GM19324 (cell line): ENCODE data around the gene AMZ1.

Source experiments
- ATAC-seq: cut with Tn5 transposase; IDR thresholded peaks from one replicate; pipeline ENCODE4 v1.9.1; 2021; ENCODE audit warnings: mild to moderate bottlenecking, moderate library complexity; ENCODE audit not compliant: unreplicated experiment, low FRiP score

Gene AMZ1

GRCh38 chr7:2651336-2651735 is 36.7 kb upstream of the AMZ1 start:
- no peak for ATAC-seq

- no peak for ATAC-seq
Measured at GRCh38 chr7:2651847-2652735, 35.9 kb upstream of the AMZ1 start.

DNA sequence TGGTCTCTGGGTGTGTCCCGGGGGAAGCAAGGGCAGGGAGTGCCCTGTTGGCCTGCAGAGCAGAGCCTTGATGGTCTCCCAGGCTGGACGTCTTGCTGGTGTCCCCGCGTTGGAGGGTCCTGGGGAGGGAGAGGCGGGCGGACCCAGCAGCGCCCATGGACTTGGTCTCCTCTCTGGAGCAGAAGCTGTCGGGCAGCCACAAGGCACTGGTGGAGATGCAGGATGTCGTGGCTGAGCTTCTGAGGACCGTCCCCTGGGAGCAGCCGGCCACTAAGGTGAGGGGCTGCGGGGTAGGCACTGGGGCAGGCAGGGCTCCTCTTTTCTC is 35.3 kb upstream of the AMZ1 start:
- no peak for ATAC-seq

GRCh38 chr7:2654059-2654458 is 33.9 kb upstream of the AMZ1 start:
- no peak for ATAC-seq

DNA sequence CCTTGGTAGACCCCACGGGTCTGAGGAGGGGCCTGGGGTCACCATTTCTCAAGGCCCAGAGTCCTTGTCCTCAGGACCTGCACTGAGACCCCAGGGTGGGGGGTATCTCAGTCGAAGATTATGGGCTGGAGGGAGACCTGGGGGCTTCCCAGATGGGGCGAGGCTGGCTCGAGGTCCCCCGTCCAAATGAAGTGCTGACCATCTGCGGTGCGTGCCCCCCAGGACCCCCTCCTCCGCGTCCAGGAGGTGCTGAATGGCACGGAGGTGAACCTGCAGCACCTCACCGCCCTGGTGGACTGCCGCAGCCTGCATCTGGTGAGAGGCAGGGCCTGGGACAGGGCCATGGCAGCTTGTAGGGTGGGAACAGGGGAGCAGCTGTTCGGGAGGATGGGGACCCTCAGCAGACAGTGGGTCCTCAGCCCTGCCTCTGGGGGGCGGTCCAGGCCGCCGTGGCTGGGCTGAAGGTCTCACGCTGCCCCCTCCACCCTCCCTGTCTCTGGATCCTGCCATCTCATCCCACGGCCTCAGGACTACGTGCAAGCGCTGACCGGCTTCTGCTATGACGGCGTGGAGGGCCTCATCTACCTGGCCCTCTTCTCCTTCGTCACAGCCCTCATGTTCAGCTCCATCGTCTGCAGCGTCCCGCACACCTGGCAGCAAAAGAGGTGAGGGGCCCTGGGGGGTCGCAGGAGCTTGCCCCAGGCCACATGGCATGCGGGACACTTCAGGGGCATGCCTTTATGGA is 32.0 kb upstream of the AMZ1 start:
- ATAC-seq: no peak

GRCh38 chr7:2657208-2657607 is 30.8 kb upstream of the AMZ1 start:
- no peak for ATAC-seq

DNA sequence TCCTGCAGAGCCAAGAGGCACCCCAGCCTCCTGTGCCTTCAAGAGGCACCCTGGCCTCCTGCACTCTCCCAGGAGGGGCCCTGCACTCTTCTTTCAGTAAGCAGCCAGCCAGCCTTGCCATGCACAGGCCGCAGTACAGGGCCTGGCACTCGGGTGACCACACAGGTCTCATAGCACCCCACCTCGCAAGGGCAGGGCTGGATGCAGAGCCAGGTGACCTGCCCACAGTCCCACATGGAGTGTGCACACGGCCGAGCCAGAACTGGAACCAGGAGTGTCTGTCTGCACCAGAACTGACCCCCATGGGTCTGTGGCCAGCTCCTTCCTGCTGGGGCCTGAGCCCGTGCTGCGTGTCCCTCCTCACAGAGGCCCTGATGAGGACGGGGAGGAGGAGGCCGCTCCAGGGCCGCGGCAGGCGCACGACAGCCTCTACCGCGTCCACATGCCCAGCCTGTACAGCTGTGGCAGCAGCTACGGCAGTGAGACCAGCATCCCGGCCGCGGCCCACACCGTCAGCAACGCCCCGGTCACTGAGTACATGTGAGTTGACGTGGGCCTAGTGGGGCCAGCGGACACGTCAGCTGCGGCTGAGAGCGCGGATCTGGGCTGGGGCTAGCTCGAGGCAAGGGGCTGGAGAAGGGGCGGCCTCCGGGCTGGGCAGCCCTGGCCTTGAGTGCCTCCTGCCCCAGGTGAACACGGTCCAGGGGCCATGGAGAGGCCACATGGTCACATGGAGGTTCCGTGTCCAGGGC is 29.9 kb upstream of the AMZ1 start:
- ATAC-seq: no peak

DNA sequence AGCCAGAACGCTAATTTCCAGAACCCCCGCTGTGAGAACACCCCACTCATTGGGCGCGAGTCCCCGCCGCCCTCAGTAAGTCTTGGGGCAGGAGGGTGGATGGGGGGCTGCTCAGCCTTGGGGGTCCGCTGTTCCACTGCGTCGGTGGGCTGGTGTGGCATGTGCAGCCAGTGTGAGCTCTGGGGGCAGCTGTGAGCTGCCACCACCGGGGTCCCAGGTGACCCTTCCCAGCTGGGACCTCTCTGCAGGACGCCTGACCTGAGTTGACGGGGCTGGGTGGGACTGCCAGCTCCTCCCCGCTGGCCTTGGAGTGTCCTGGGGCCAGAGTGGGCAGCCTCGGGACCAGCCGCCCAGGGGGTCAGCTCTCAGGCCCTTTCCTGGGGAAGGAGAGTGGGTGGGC is 29.1 kb upstream of the AMZ1 start:
- ATAC-seq: no peak

GRCh38 chr7:2659556-2660358 is 28.2 kb upstream of the AMZ1 start:
- no peak for ATAC-seq

- ATAC-seq: no peak
Measured at GRCh38 chr7:2660359-2661095, 27.5 kb upstream of the AMZ1 start.

GRCh38 chr7:2661096-2661449 is 26.9 kb upstream of the AMZ1 start:
- no peak for ATAC-seq

DNA sequence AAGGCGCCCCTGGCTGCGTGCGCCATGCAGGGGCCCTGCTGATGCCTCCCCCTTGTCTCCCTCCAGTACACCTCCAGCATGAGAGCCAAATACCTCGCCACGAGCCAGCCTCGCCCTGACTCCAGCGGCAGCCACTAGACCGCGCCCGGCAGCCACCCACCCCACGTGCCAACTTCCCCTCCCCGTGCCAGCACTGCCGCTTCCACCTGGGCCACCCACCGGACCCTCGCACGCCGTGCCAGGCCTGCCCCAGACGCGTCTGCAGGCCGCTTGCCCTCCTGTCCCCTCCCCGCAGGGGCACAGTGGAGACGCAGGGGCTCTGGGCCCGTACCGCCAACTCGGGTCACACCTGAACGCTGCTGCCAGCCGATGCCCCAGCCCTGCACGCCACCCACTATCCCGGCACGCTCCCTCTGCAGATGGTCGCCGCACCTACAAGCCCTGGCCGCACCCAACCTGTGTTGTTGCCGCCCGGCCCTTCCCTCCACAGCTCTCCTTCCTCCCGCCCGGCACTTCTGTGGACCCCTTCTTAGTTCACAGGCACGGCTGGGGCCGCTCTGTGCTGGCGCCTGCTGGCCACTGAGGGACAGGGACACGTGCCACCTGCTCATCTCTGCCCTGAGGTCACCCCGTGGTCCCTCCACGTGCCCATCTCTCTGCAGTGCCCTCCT is 26.3 kb upstream of the AMZ1 start:
- ATAC-seq: no peak

DNA sequence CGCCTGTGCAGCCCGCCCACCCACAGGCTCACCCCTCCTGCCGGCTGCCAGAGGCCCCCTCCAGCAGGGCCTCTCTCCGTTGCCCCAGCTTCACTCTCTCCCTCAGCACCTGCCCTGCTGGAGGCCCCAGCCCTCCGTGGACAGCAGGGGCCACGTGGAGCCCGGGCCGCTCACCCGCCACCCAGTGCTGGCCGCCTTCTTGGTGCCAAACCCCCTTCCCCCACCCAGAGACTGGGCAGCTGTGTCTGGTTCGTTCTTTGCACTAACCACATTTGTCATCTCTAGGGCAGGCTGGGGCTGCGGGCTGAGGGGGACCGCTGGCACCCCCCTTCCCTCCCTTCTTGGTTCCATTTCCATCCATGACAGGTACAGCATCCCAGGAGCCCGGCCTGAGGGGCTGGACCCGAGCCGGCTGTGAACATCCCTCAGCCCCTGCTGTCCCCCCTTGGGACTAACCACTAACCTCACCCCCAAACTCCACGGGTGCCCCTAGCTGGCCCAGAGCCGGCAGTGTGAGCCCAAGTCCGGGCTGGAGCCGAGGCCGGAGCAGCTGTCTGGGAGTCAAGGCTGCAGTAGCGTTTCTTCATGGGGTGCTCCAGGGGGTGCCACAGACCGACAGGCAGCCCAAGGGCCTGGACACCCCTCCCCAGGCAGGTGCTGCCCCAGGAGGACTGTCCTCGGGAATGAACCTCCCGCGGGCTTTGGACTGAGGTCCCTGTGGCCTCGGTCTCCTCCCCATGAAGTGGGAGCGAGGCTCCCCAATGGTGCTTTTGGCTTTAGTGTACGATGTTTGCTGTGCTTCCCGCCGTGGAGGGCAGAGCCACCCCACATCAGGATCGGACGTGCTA is 25.5 kb upstream of the AMZ1 start:
- ATAC-seq: no peak

DNA sequence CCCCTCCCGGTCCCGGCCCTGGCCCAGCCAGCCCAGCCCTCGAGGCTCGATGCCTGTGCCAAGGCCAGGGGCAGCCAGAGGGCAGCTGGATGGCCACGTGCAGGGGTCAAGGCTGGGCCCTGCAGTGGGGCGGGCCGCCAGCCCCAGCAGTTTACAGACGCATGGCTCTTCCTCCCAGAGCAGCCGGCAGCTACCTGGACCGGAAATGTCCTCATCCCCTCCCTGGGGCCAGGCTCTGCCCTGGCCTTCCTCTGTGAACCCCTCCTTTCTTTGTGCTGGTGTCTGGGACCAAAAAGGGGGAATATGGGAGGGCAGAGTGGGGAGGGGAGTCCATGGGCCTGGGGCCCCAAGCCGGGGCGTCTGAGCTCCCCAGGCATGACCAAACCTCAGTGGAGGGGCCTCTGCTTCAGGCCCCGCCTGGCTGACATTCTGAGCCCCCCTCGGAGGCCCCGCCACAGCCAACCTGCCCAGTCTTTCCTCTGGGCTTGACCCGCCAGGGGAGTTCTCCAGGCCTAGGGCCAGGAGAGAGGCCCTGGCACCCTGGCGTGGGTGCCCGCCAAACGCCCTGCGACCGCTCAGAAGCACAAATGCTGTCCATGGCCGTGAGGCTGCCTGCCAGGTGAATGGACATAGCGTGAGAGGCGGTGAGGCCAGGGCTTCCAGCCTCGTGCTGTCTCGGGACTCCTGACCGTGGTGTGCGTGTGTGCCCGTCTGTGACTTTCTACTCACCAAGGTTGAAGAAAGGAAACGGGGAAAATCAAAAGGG is 24.7 kb upstream of the AMZ1 start:
- ATAC-seq: no peak

DNA sequence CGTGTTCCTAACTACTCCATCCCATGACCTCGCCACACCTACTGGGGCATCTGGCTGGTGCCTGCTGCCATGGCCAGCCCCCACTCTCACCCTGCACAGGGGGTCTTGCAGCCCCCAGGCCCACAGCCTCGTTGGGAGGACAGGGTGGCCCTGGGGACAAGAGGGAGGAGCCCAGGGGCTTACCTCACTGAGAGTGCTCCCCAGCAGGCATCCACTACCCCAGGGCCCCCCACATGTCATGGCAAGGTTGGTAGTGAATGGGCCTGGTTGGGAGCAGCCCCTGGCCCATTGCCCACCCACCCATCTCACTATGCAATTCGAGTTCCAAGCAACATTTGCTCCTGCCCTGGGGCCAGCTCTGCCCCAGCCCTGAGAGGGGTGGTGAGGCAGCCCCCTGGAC is 24.0 kb upstream of the AMZ1 start:
- no peak for ATAC-seq

GRCh38 chr7:2665359-2665791 is 22.6 kb upstream of the AMZ1 start:
- no peak for ATAC-seq

GRCh38 chr7:2666155-2666554 is 21.8 kb upstream of the AMZ1 start:
- no peak for ATAC-seq
